Upper lobe of left lung (tissue), 4 donors: ENCODE data around the gene JAZF1.

ENCODE experiments used
- CTCF ChIP-seq, 6 experiments: fragments of 450-650 bp in 4 of 6; fragments of 200-600 bp in 2 of 6; sonication (generic) in 2 of 6; IDR thresholded peaks; one replicate each; pipeline ENCODE4 v1.5.1; 2016 to 2019; ENCODE audit warnings: antibody characterized with exemption in 6 of 6
- EP300 ChIP-seq, 4 donors: sonication (generic); formaldehyde crosslinking; IDR thresholded peaks; one replicate each; pipeline ENCODE4 v1.5.1; 2017; ENCODE audit warnings: antibody characterized with exemption in 4 of 4, control low read depth in 2 of 4
- POLR2A ChIP-seq, 4 donors: fragments of 450-650 bp; IDR thresholded peaks; one replicate each; pipeline ENCODE4 v1.5.1; 2016 to 2017; ENCODE audit warnings: antibody characterized with exemption in 4 of 4, mild to moderate bottlenecking in 2 of 4
- POLR2AphosphoS5 ChIP-seq, 2 donors: sonication (generic); formaldehyde crosslinking; IDR thresholded peaks; one replicate each; pipeline ENCODE4 v1.5.1; 2017; ENCODE audit warnings: antibody characterized with exemption in 2 of 2

GRCh38 chr7:28116041-28116440 lies 64.6 kb downstream of the JAZF1 start:
- TF ChIP-seq POLR2A (IDR thresholded peaks at IDR 0.05) (no peak), POLR2AphosphoS5 (IDR thresholded peaks at IDR 0.05) (no peak), CTCF (IDR thresholded peaks at IDR 0.05) (no peak), EP300 (IDR thresholded peaks at IDR 0.05) (no peak)
